Measurements from ENCODE around the gene BTRC.

GRCh38 chr10:101552442-101552841 lies 198.5 kb downstream of the BTRC start:
- TF ChIP-seq CTCF (IDR thresholded peaks at IDR 0.05) (no peak), POLR2A (IDR thresholded peaks at IDR 0.05) (no peak)
